Measurements from ENCODE around the gene TMEM179.
"Not testable (repeated sequence)": the region's sequence is repeated elsewhere in the genome, so short reads cannot be mapped to it uniquely, and the experiment has no call there.

Gene TMEM179

GRCh38 chr14:104604458-104605449 lies at the start of gene TMEM179:
TSS of gene TMEM179 (minus strand) at chr14:104604772. CDS start at chr14:104604741, 31 bp downstream.
- no peak within 1 kb of the TSS for H2AFZ ChIP-seq (ENCODE audit: low read depth, low read length)
- peaks cover 5% of the 10 kb centered on the region; the same call in 1 of the 2 replicates for H3K4me1 ChIP-seq (ENCODE audit: low read length)
- H3K4me3 ChIP-seq (ENCODE audit: low read length) = no peak within 1 kb of the TSS
- H3K4me2 ChIP-seq (ENCODE audit: low read length) = no peak within 1 kb of the TSS
- H3K79me2 ChIP-seq (ENCODE audit: low read length) = no peaks in the 10 kb centered on the region
- H4K20me1 ChIP-seq (ENCODE audit: insufficient read depth, low read length) = no peaks in the 10 kb centered on the region
- H3K9me3 ChIP-seq (ENCODE audit: insufficient read depth, low read length) = no peaks in the 10 kb centered on the region
- no peak within 1 kb of the TSS for H3K9ac ChIP-seq (ENCODE audit: low read length)
- no peak within 1 kb of the TSS for H3K27ac ChIP-seq (ENCODE audit: low read length)
- no peak for TF ChIP-seq EZH2phosphoT487 (IDR thresholded peaks at IDR 0.05; ENCODE audit: low read depth)
- no peak for TF ChIP-seq CTCF (IDR thresholded peaks at IDR 0.05; ENCODE audit: low read depth, low read length)
- peaks cover 2% of the 10 kb centered on the region; the same call in 1 of the 2 replicates for H3K27me3 ChIP-seq (ENCODE audit: low read depth, low read length)
- H3K36me3 ChIP-seq (replicated peaks; ENCODE audit: low read depth, low read length) = no peaks in the 10 kb centered on the region

- Histone ChIP-seq H4K20me1 (ENCODE audit: insufficient read depth, low read length) (no peaks in the 10 kb centered on the region), H3K79me2 (ENCODE audit: low read length) (no peaks in the 10 kb centered on the region), H3K9me3 (ENCODE audit: insufficient read depth, low read length) (no peaks in the 10 kb centered on the region), H3K27ac (ENCODE audit: low read length) (no peak overlapping the region), H3K4me2 (ENCODE audit: low read length) (no peak overlapping the region), H3K27me3 (ENCODE audit: low read depth, low read length) (peaks cover 25% of the 10 kb centered on the region), H3K9ac (ENCODE audit: low read length) (no peak overlapping the region), H2AFZ (ENCODE audit: low read depth, low read length) (no peak overlapping the region), H3K36me3 (replicated peaks; ENCODE audit: low read depth, low read length) (no peaks in the 10 kb centered on the region), H3K4me3 (ENCODE audit: low read length) (no peak overlapping the region), H3K4me1 (ENCODE audit: low read length) (peaks cover 41% of the 10 kb centered on the region)
- TF ChIP-seq EZH2phosphoT487 (IDR thresholded peaks at IDR 0.05; ENCODE audit: low read depth) (no peak), CTCF (IDR thresholded peaks at IDR 0.05; ENCODE audit: low read depth, low read length) (no peak)
These were observed 49.5 kb upstream of the TMEM179 start for GRCh38 chr14:104654119-104654518.

- H4K20me1 ChIP-seq (ENCODE audit: insufficient read depth, low read length); H3K4me2 ChIP-seq (ENCODE audit: low read length); H3K27ac ChIP-seq (ENCODE audit: low read length); H3K9me3 ChIP-seq (ENCODE audit: insufficient read depth, low read length); H3K4me3 ChIP-seq (ENCODE audit: low read length); H3K79me2 ChIP-seq (ENCODE audit: low read length); H3K9ac ChIP-seq (ENCODE audit: low read length); H3K36me3 ChIP-seq (replicated peaks; ENCODE audit: low read depth, low read length); H2AFZ ChIP-seq (ENCODE audit: low read depth, low read length): not testable (repeated sequence)
- H3K4me1 ChIP-seq (ENCODE audit: low read length) = peaks cover 37% of the 10 kb centered on the region
- H3K27me3 ChIP-seq (ENCODE audit: low read depth, low read length) = peaks cover 17% of the 10 kb centered on the region
These were observed 48.8 kb upstream of the TMEM179 start for GRCh38 chr14:104653130-104653920.

- no peak overlapping the region for H3K4me3 ChIP-seq (ENCODE audit: low read length)
- no peaks in the 10 kb centered on the region for H3K79me2 ChIP-seq (ENCODE audit: low read length)
- H3K27me3 ChIP-seq (ENCODE audit: low read depth, low read length) = peaks cover 15% of the 10 kb centered on the region
- H3K4me1 ChIP-seq (ENCODE audit: low read length) = peaks cover 37% of the 10 kb centered on the region
- no peak overlapping the region for H3K9ac ChIP-seq (ENCODE audit: low read length)
- no peak overlapping the region for H2AFZ ChIP-seq (ENCODE audit: low read depth, low read length)
- no peaks in the 10 kb centered on the region for H3K36me3 ChIP-seq (replicated peaks; ENCODE audit: low read depth, low read length)
- no peaks in the 10 kb centered on the region for H3K9me3 ChIP-seq (ENCODE audit: insufficient read depth, low read length)
- no peaks in the 10 kb centered on the region for H4K20me1 ChIP-seq (ENCODE audit: insufficient read depth, low read length)
- TF ChIP-seq EZH2phosphoT487 (IDR thresholded peaks at IDR 0.05; ENCODE audit: low read depth) (no peak), CTCF (IDR thresholded peaks at IDR 0.05; ENCODE audit: low read depth, low read length) (no peak)
- H3K4me2 ChIP-seq (ENCODE audit: low read length) = no peak overlapping the region
- H3K27ac ChIP-seq (ENCODE audit: low read length) = no peak overlapping the region
These were observed 47.8 kb upstream of the TMEM179 start for GRCh38 chr14:104652386-104652785.
